ENCODE data around the gene SHROOM1. TPM values are rescaled to one million over a fixed set of nuclear protein-coding genes. Genes with fewer than 3 reads are reported as not detected.

SHROOM1 gene
- total and polyA plus RNA-seq, 9 of the 15 experiments (the other 6 are each of a cell fraction or from before 2014, with no cell fraction given), result 0.44 to 26.5 (median 11.9) TPM

GRCh38 chr5:132781029-132781428 lies 49.4 kb downstream of the SHROOM1 start:
- ChIA-PET POLR2A (interaction anchor here (1.5 kb wide), 1 partner anchor 40 kb away, joined by 4 read pairs; no protein-coding TSS in a partner anchor), CTCF (ENCODE audit: low intra/inter-chr PET ratio) (no interaction called here)
- DNase-seq (ENCODE audit: extremely low read depth in 1 of 4, low spot score in 3 of 4), result no peak
- 26% methylated on average over 4 of the region's 4 CpGs for WGBS (ENCODE audit: insufficient coverage, low coverage, missing lambda C conversion rate)
- no peaks in the 10 kb centered on the region for H3K27me3 ChIP-seq (ENCODE audit: control insufficient read depth in 2 of 2, insufficient read depth in 2 of 2, low read length in 2 of 2)
- peak overlapping the region; percentile 8; the same call in 1 of the 3 replicates for H3K27ac ChIP-seq (ENCODE audit: extremely low read depth, low read depth, low read length)
- H3K4me3 ChIP-seq, result no peak overlapping the region
- 0 out of 4 replicates have a peak overlapping the region, but pooled peaks of 1 of the 2 experiments have one; percentile 17 for H3K9ac ChIP-seq (ENCODE audit: insufficient read depth in 1 of 2, low read depth in 2 of 2, low read length in 2 of 2)
- H3K4me2 ChIP-seq (ENCODE audit: insufficient read depth, low read length), result no peak overlapping the region
- H2AFZ ChIP-seq (ENCODE audit: low read depth, low read length), result peak overlapping the region; percentile 73
- peaks cover 21 to 36% of the 10 kb centered on the region in 2 experiments for H3K4me1 ChIP-seq (replicated peaks in 1 of 2; ENCODE audit: control insufficient read depth in 2 of 2, insufficient read depth in 2 of 2, low read length in 2 of 2)
- H3K36me3 ChIP-seq (ENCODE audit: control insufficient read depth, insufficient read depth, low read length), result no peaks in the 10 kb centered on the region
- in situ Hi-C loops (cut with MboI), result loop anchor here (10.0 kb wide), 1 partner anchor 1834 kb away; no protein-coding TSS in a partner anchor
- FAIRE-seq, result peak; percentile 52
- no peaks in the 10 kb centered on the region for H3K9me1 ChIP-seq (ENCODE audit: control insufficient read depth, insufficient read depth, low read length)
- BruUV-seq (replicated peaks), result no TSS peak
- ATAC-seq, result no peak
- no peak for TF ChIP-seq POLR2B (IDR thresholded peaks at IDR 0.05; ENCODE audit: low read depth, partially characterized antibody)
- TF ChIP-seq ZFP1 (CRISPR knock-in tag; IDR thresholded peaks at IDR 0.05), result peak; percentile 97
- H3K79me2 ChIP-seq (ENCODE audit: control insufficient read depth, insufficient read depth, low read length), result peaks cover 24% of the 10 kb centered on the region
- H3K9me3 ChIP-seq (replicated peaks; ENCODE audit: control insufficient read depth, insufficient read depth, low read depth, low read length), result no peaks in the 10 kb centered on the region
- no peaks in the 10 kb centered on the region for H4K20me1 ChIP-seq (replicated peaks; ENCODE audit: control insufficient read depth, insufficient read depth, low read length)
- intact Hi-C loops (cut with micrococcal nuclease), result no loop called here

GRCh38 chr5:132780577-132780976 lies 49.9 kb downstream of the SHROOM1 start:
- WGBS (ENCODE audit: insufficient coverage, low coverage, missing lambda C conversion rate), result 71% methylated on average over 1 of the region's 1 CpG
- H3K9ac ChIP-seq (ENCODE audit: insufficient read depth in 1 of 2, low read depth in 2 of 2, low read length in 2 of 2), result no peak overlapping the region
- no peak overlapping the region for H3K4me3 ChIP-seq
- FAIRE-seq, result no peak
- intact Hi-C loops (cut with micrococcal nuclease), result no loop called here
- POLR2A ChIA-PET, result interaction anchor here (1.5 kb wide), 1 partner anchor 40 kb away, joined by 4 read pairs; no protein-coding TSS in a partner anchor
- no TSS peak for BruUV-seq (replicated peaks)
- H3K27me3 ChIP-seq (ENCODE audit: control insufficient read depth in 2 of 2, insufficient read depth in 2 of 2, low read length in 2 of 2), result no peaks in the 10 kb centered on the region
- H3K4me2 ChIP-seq (ENCODE audit: insufficient read depth, low read length), result no peak overlapping the region
- in situ Hi-C loops (cut with MboI), result loop anchor here (10.0 kb wide), 1 partner anchor 1834 kb away; no protein-coding TSS in a partner anchor
- CTCF ChIA-PET (ENCODE audit: low intra/inter-chr PET ratio), result no interaction called here
- DNase-seq (ENCODE audit: extremely low read depth in 1 of 4, low spot score in 3 of 4), result no peak
- TF ChIP-seq ZSCAN32 (CRISPR knock-in tag; IDR thresholded peaks at IDR 0.05) (no peak), NR2F6 (CRISPR knock-in tag; IDR thresholded peaks at IDR 0.05) (no peak), SIX5 (IDR thresholded peaks at IDR 0.05; ENCODE audit: borderline replicate concordance in 1 of 2, insufficient read depth in 1 of 2, low read depth in 1 of 2, low read length in 2 of 2) (no peak), RBM34 (IDR thresholded peaks at IDR 0.05; ENCODE audit: borderline replicate concordance, insufficient read depth, low read length) (no peak), IRF9 (tag; IDR thresholded peaks at IDR 0.05) (no peak), TBL1XR1 (IDR thresholded peaks at IDR 0.05; ENCODE audit: low read length in 2 of 2) (no peak), HCFC1 (IDR thresholded peaks at IDR 0.05; ENCODE audit: low read depth, low read length) (no peak)
- H3K27ac ChIP-seq (ENCODE audit: extremely low read depth, low read depth, low read length), result peak overlapping the region; percentile 8; the same call in 1 of the 3 replicates
- H3K9me1 ChIP-seq (ENCODE audit: control insufficient read depth, insufficient read depth, low read length), result no peaks in the 10 kb centered on the region
- H3K79me2 ChIP-seq (ENCODE audit: control insufficient read depth, insufficient read depth, low read length), result peaks cover 28% of the 10 kb centered on the region
- peaks cover 23 to 37% of the 10 kb centered on the region in 2 experiments for H3K4me1 ChIP-seq (replicated peaks in 1 of 2; ENCODE audit: control insufficient read depth in 2 of 2, insufficient read depth in 2 of 2, low read length in 2 of 2)
- H4K20me1 ChIP-seq (replicated peaks; ENCODE audit: control insufficient read depth, insufficient read depth, low read length), result no peaks in the 10 kb centered on the region
- H2AFZ ChIP-seq (ENCODE audit: low read depth, low read length), result peak overlapping the region; percentile 73
- H3K36me3 ChIP-seq (ENCODE audit: control insufficient read depth, insufficient read depth, low read length), result no peaks in the 10 kb centered on the region
- ATAC-seq, result no peak
- H3K9me3 ChIP-seq (replicated peaks; ENCODE audit: control insufficient read depth, insufficient read depth, low read depth, low read length), result no peaks in the 10 kb centered on the region

All from K562 (cell line).